SK-N-SH treated with all-trans-retinoic acid at 6 μM for 48 hours (cell line): ENCODE data around the gene TACSTD2.

Experiments
- ATAC-seq: fragments of 200-7000 bp; cut with Tn5 transposase; 3 replicates; pipeline ENCODE4 v1.9.1; 2020; ENCODE audit warnings: mild to moderate bottlenecking, moderate library complexity
- ARNTL ChIP-seq: fragments of 450-650 bp; formaldehyde crosslinking; IDR thresholded peaks from 2 replicates; pipeline ENCODE4 v1.5.0; 2020; ENCODE audit warnings: low read depth, mild to moderate bottlenecking, moderate library complexity, borderline replicate concordance
- BACH2 ChIP-seq: fragments of 250-450 bp; sonication (Bioruptor Pico); IDR thresholded peaks from 2 replicates; pipeline ENCODE4 v1.9.0; 2021; ENCODE audit warnings: mild to moderate bottlenecking, borderline replicate concordance
- CSDC2 ChIP-seq: fragments of 250-450 bp; sonication (Bioruptor Pico); IDR thresholded peaks from 2 replicates; pipeline ENCODE4 v1.5.0; 2020; ENCODE audit warnings: mild to moderate bottlenecking, moderate library complexity
- CSRNP3 ChIP-seq: fragments of 250-450 bp; sonication (Bioruptor Pico); IDR thresholded peaks from 2 replicates; pipeline ENCODE4 v1.5.1; 2021; ENCODE audit warnings: mild to moderate bottlenecking, moderate library complexity
- ESRRG ChIP-seq: fragments of 250-450 bp; sonication (Bioruptor Pico); IDR thresholded peaks from 2 replicates; pipeline ENCODE4 v1.6.1; 2021; ENCODE audit warnings: mild to moderate bottlenecking
- GLIS3 ChIP-seq: fragments of 250-450 bp; sonication (Bioruptor Pico); IDR thresholded peaks from 2 replicates; pipeline ENCODE4 v1.5.0; 2020; ENCODE audit warnings: mild to moderate bottlenecking, moderate library complexity
- ISL1 ChIP-seq: fragments of 250-450 bp; sonication (Bioruptor Pico); IDR thresholded peaks from 2 replicates; pipeline ENCODE4 v2.1.2; 2022; ENCODE audit warnings: mild to moderate bottlenecking, moderate library complexity
- OSR1 ChIP-seq: fragments of 250-450 bp; sonication (Bioruptor Pico); IDR thresholded peaks from 2 replicates; pipeline ENCODE4 v1.8.0; 2022; ENCODE audit warnings: moderate library complexity, mild to moderate bottlenecking, inconsistent platforms
- POU6F1 ChIP-seq: fragments of 250-450 bp; sonication (Bioruptor Pico); IDR thresholded peaks from 2 replicates; pipeline ENCODE4 v1.8.0; 2021; ENCODE audit warnings: low read depth, mild to moderate bottlenecking, moderate library complexity, borderline replicate concordance
- SNAI2 ChIP-seq: fragments of 250-450 bp; sonication (Bioruptor Pico); IDR thresholded peaks from 2 replicates; pipeline ENCODE4 v1.5.0; 2020; ENCODE audit warnings: mild to moderate bottlenecking, moderate library complexity
- TCF4 ChIP-seq: fragments of 250-450 bp; sonication (Bioruptor Pico); IDR thresholded peaks from 2 replicates; pipeline ENCODE4 v1.8.0; 2021; ENCODE audit warnings: mild to moderate bottlenecking, moderate library complexity, borderline replicate concordance
- TOX ChIP-seq: fragments of 250-450 bp; sonication (Bioruptor Pico); IDR thresholded peaks from 2 replicates; pipeline ENCODE4 v1.8.0; 2021; ENCODE audit warnings: mild to moderate bottlenecking, moderate library complexity, borderline replicate concordance
- TSHZ2 ChIP-seq: fragments of 250-450 bp; sonication (Bioruptor Pico); IDR thresholded peaks from 2 replicates; pipeline ENCODE4 v1.5.0; 2020; ENCODE audit warnings: mild to moderate bottlenecking, moderate library complexity
- ZC3H10 ChIP-seq: fragments of 250-450 bp; sonication (Bioruptor Pico); IDR thresholded peaks from 2 replicates; pipeline ENCODE4 v1.5.1; 2021; ENCODE audit warnings: mild to moderate bottlenecking, moderate library complexity
- ZFP3 ChIP-seq: fragments of 250-450 bp; sonication (Bioruptor Pico); IDR thresholded peaks from 2 replicates; pipeline ENCODE4 v1.5.0; 2020; ENCODE audit warnings: mild to moderate bottlenecking, moderate library complexity
- ZFP30 ChIP-seq: fragments of 450-650 bp; formaldehyde crosslinking; IDR thresholded peaks from 2 replicates; pipeline ENCODE4 v1.5.0; 2022; ENCODE audit warnings: mild to moderate bottlenecking, moderate library complexity
- ZNF565 ChIP-seq: fragments of 450-650 bp; formaldehyde crosslinking; conservative IDR thresholded peaks from 2 replicates; pipeline ENCODE4 v1.5.0; 2020; ENCODE audit warnings: low read depth, mild to moderate bottlenecking, moderate library complexity
- ZNF70 ChIP-seq: fragments of 450-650 bp; formaldehyde crosslinking; IDR thresholded peaks from 2 replicates; pipeline ENCODE4 v1.5.0; 2020; ENCODE audit warnings: mild to moderate bottlenecking, moderate library complexity
- ZNF8 ChIP-seq: fragments of 450-650 bp; formaldehyde crosslinking; IDR thresholded peaks from 2 replicates; pipeline ENCODE4 v1.5.0; 2020; ENCODE audit warnings: mild to moderate bottlenecking, moderate library complexity
- TF ChIP-seq, protein P1 (sequence below): fragments of 250-450 bp; sonication (Bioruptor Pico); IDR thresholded peaks from 2 replicates; pipeline ENCODE4 v1.5.1; 2020; ENCODE audit warnings: low read depth, mild to moderate bottlenecking, moderate library complexity
- TF ChIP-seq, protein P2 (sequence below): fragments of 250-450 bp; sonication (Bioruptor Pico); IDR thresholded peaks from 2 replicates; pipeline ENCODE4 v1.8.0; 2020; ENCODE audit warnings: mild to moderate bottlenecking, moderate library complexity, borderline replicate concordance

Gene TACSTD2

GRCh38 chr1:58576325-58576726 lies 726 bp downstream of the TACSTD2 start:
- no peak for ATAC-seq
- no peak for TF ChIP-seq ARNTL (CRISPR knock-in tag)
- TF ChIP-seq ZNF565: no peak
- TF ChIP-seq SNAI2 (CRISPR knock-in tag): no peak
- TF ChIP-seq CSDC2 (CRISPR knock-in tag): no peak
- TF ChIP-seq ZFP30 (CRISPR knock-in tag): no peak
- TF ChIP-seq ZFP3 (CRISPR knock-in tag): no peak
- no peak for TF ChIP-seq ZNF70 (CRISPR knock-in tag)
- no peak for TF ChIP-seq ESRRG (CRISPR knock-in tag)
- no peak for TF ChIP-seq ZNF8
- TF ChIP-seq BACH2: no peak
- TF ChIP-seq TSHZ2 (CRISPR knock-in tag): no peak
- TF ChIP-seq, protein P1, sequence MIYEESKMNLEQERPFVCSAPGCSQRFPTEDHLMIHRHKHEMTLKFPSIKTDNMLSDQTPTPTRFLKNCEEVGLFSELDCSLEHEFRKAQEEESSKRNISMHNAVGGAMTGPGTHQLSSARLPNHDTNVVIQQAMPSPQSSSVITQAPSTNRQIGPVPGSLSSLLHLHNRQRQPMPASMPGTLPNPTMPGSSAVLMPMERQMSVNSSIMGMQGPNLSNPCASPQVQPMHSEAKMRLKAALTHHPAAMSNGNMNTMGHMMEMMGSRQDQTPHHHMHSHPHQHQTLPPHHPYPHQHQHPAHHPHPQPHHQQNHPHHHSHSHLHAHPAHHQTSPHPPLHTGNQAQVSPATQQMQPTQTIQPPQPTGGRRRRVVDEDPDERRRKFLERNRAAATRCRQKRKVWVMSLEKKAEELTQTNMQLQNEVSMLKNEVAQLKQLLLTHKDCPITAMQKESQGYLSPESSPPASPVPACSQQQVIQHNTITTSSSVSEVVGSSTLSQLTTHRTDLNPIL (CRISPR knock-in tag): no peak
- no peak for TF ChIP-seq OSR1 (CRISPR knock-in tag)
- TF ChIP-seq GLIS3: no peak
- no peak for TF ChIP-seq POU6F1
- TF ChIP-seq, protein P2, sequence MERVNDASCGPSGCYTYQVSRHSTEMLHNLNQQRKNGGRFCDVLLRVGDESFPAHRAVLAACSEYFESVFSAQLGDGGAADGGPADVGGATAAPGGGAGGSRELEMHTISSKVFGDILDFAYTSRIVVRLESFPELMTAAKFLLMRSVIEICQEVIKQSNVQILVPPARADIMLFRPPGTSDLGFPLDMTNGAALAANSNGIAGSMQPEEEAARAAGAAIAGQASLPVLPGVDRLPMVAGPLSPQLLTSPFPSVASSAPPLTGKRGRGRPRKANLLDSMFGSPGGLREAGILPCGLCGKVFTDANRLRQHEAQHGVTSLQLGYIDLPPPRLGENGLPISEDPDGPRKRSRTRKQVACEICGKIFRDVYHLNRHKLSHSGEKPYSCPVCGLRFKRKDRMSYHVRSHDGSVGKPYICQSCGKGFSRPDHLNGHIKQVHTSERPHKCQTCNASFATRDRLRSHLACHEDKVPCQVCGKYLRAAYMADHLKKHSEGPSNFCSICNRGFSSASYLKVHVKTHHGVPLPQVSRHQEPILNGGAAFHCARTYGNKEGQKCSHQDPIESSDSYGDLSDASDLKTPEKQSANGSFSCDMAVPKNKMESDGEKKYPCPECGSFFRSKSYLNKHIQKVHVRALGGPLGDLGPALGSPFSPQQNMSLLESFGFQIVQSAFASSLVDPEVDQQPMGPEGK (CRISPR knock-in tag): no peak
- no peak for TF ChIP-seq ZC3H10
- TF ChIP-seq CSRNP3 (CRISPR knock-in tag): no peak

- ATAC-seq: no peak
- TF ChIP-seq TOX: no peak
- no peak for TF ChIP-seq TCF4
- no peak for TF ChIP-seq POU6F1
- TF ChIP-seq ZC3H10: no peak
- TF ChIP-seq SNAI2 (CRISPR knock-in tag): no peak
- TF ChIP-seq, protein P2 (CRISPR knock-in tag): no peak
- no peak for TF ChIP-seq ESRRG (CRISPR knock-in tag)
- no peak for TF ChIP-seq ZNF70 (CRISPR knock-in tag)
- TF ChIP-seq, protein P1 (CRISPR knock-in tag): no peak
- TF ChIP-seq ZNF8: no peak
- no peak for TF ChIP-seq BACH2
- TF ChIP-seq ISL1 (CRISPR knock-in tag): no peak
- TF ChIP-seq TSHZ2 (CRISPR knock-in tag): no peak
These were observed 1.3 kb downstream of the TACSTD2 start for GRCh38 chr1:58575551-58576324.
